ENCODE results near the gene TOMM6. TPM values are rescaled to one million over a fixed set of nuclear protein-coding genes. Genes with fewer than 3 reads are reported as not detected.

The TOMM6 gene
- total RNA-seq, 1 donor: 131 TPM

GRCh38 chr6:41770381-41771057 is 17.0 kb upstream of the TOMM6 start:
- DNase-seq (ENCODE audit: low read depth): no peak
- no peak for TF ChIP-seq CTCF (IDR thresholded peaks at IDR 0.05; ENCODE audit: insufficient read depth, low read length)
- H3K4me3 ChIP-seq (ENCODE audit: low read depth, low read length): no peak overlapping the region

DNA sequence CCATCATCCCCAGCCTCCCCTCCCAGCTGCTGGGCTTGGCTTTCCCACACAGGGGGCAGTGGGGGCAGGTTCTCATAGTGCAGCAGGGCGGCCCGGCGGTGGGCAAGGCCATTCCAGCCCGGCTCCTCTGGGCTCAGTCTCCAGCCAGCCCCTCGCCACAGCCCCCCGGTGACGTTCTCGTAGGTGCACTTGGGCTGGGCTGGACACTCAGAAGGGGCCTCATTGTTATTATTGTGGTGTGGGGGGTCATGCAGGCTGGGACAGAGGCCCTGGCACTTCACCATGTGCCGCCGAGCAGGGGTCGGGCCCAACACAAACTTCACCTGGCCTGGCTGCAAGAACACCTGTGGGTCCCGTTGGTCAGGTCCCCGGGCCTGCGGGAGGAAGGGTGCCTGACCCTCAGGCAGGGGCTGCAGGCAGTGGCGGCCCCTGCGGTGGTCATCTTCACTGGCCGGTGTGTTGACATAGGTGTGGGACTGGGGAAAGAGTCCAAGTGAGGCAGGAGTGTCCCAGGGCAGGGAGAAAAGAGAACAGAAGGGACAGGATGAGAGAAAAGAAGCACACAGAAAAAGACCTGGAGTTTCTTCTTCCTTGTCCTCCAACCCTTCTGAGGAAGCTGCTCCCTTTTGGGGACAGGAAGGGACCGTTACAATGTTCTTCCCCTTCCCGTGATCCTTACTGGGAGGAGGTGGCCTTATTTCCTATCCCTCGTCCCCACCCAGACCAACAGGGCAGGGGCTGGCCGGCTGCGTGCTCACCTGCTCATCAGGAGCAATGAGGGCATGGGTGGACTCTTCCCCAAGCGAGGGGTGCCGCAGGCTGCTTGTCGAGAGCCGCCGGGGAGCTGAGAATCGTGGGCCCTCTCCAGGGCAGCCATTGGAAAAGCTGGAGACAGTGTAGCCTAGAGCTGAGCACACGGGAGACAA is 16.2 kb upstream of the TOMM6 start:
- no peak for DNase-seq (ENCODE audit: low read depth)
- no peak overlapping the region for H3K4me3 ChIP-seq (ENCODE audit: low read depth, low read length)
- no peak for TF ChIP-seq CTCF (IDR thresholded peaks at IDR 0.05; ENCODE audit: insufficient read depth, low read length)

GRCh38 chr6:41774841-41775240 is 12.7 kb upstream of the TOMM6 start:
- no peak for TF ChIP-seq CTCF (IDR thresholded peaks at IDR 0.05; ENCODE audit: insufficient read depth, low read length)
- no peak overlapping the region for H3K4me3 ChIP-seq (ENCODE audit: low read depth, low read length)
- no peak for DNase-seq (ENCODE audit: low read depth)

- no peak overlapping the region for H3K4me3 ChIP-seq (ENCODE audit: low read depth, low read length)
- no peak for DNase-seq (ENCODE audit: low read depth)
- no peak for TF ChIP-seq CTCF (IDR thresholded peaks at IDR 0.05; ENCODE audit: insufficient read depth, low read length)
Measured at GRCh38 chr6:41775293-41775882, 12.1 kb upstream of the TOMM6 start.

GRCh38 chr6:41777551-41778285 is 9.8 kb upstream of the TOMM6 start:
- TF ChIP-seq CTCF (IDR thresholded peaks at IDR 0.05; ENCODE audit: insufficient read depth, low read length): no peak

DNA sequence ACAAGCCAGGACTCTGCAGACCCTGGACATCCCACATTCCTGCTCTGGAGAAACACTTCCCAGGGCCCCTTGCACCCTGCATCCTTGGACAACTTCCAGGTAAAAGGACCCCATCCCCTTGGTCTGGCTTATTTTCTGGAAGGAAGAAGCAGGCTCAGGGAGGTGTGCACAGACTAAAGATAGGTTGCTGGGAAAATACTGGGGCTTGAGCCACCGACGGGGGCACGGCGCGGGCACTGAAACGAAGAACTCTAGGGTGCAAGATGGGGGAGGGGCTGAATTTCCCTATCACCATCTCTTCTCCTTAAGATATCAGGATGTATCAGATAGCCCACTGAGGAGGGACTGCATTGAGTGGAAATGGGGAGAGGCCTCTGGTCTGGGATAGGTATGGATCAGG is 8.6 kb upstream of the TOMM6 start:
- TF ChIP-seq CTCF (IDR thresholded peaks at IDR 0.05; ENCODE audit: insufficient read depth, low read length): no peak
- no peak for DNase-seq (ENCODE audit: low read depth)
- peak overlapping the region; percentile 79 for H3K4me3 ChIP-seq (ENCODE audit: low read depth, low read length)

More at GRCh38 chr6:41777551-41778285, 9.8 kb upstream of the TOMM6 start:
- no peak overlapping the region for H3K4me3 ChIP-seq (ENCODE audit: low read depth, low read length)
- no peak for DNase-seq (ENCODE audit: low read depth)

Data from fibroblast of the aortic adventitia (primary cell).